Nephron (organoid): ENCODE data around the gene SRBD1.
A peak's percentile ranks its signal among the peaks of the same experiment; 100 is the strongest.

Experiments
- H3K27ac Mint-ChIP-seq, 3 experiments: 2 replicates each; pipeline ENCODE4 v1.8.0; 2020; ENCODE audit warnings: mixed read lengths in 3 of 3, mild to moderate bottlenecking in 2 of 3, moderate library complexity in 1 of 3
- H3K27me3 Mint-ChIP-seq: 2 replicates; pipeline ENCODE4 v1.8.0; 2021; ENCODE audit warnings: low read depth, mild to moderate bottlenecking, moderate library complexity, mixed read lengths
- H3K36me3 Mint-ChIP-seq: 2 replicates; pipeline ENCODE4 v1.8.0; 2020; ENCODE audit warnings: low read depth, mixed read lengths
- H3K4me1 Mint-ChIP-seq: 2 replicates; pipeline ENCODE4 v1.8.0; 2020; ENCODE audit warnings: mixed read lengths
- H3K4me3 Mint-ChIP-seq, 3 experiments: 2 replicates each; pipeline ENCODE4 v1.8.0; 2020; ENCODE audit warnings: mild to moderate bottlenecking in 3 of 3, mixed read lengths in 3 of 3, moderate library complexity in 2 of 3
- H3K9me3 Mint-ChIP-seq: 2 replicates; pipeline ENCODE4 v1.8.0; 2020; ENCODE audit warnings: mixed read lengths
- CTCF ChIP-seq, 3 experiments: fragments of 200-600 bp; sonication (generic); IDR thresholded peaks; one replicate each; pipeline ENCODE4 v1.5.0; 2021; ENCODE audit warnings: antibody characterized with exemption in 3 of 3; ENCODE audit not compliant: unreplicated experiment in 3 of 3

Gene SRBD1

GRCh38 chr2:45622336-45623075, 11.4 kb upstream of the SRBD1 start:
- no peaks in the 10 kb centered on the region for H3K36me3 Mint-ChIP-seq
- H3K4me3 Mint-ChIP-seq, result no peak overlapping the region
- H3K27ac Mint-ChIP-seq, result no peak overlapping the region
- no peaks in the 10 kb centered on the region for H3K4me1 Mint-ChIP-seq
- no peaks in the 10 kb centered on the region for H3K9me3 Mint-ChIP-seq
- peaks cover 12% of the 10 kb centered on the region for H3K27me3 Mint-ChIP-seq
- TF ChIP-seq CTCF (IDR thresholded peaks at IDR 0.05; ENCODE audit: unreplicated experiment in 3 of 3), result no peak

- Mint-ChIP-seq H3K4me1 (peaks cover 21% of the 10 kb centered on the region), H3K27me3 (peaks cover 4% of the 10 kb centered on the region), H3K9me3 (no peaks in the 10 kb centered on the region), H3K4me3 (no peak overlapping the region), H3K36me3 (no peaks in the 10 kb centered on the region), H3K27ac (no peak overlapping the region)
- no peak for TF ChIP-seq CTCF (IDR thresholded peaks at IDR 0.05; ENCODE audit: unreplicated experiment in 3 of 3)
These were observed 6.4 kb upstream of the SRBD1 start for GRCh38 chr2:45617496-45617895.

GRCh38 chr2:45616658-45617411, 5.8 kb upstream of the SRBD1 start:
- TF ChIP-seq CTCF (IDR thresholded peaks at IDR 0.05; ENCODE audit: unreplicated experiment in 3 of 3), result no peak
- peaks cover 2% of the 10 kb centered on the region for H3K27me3 Mint-ChIP-seq
- no peaks in the 10 kb centered on the region for H3K9me3 Mint-ChIP-seq
- peaks cover 28% of the 10 kb centered on the region for H3K4me1 Mint-ChIP-seq
- no peaks in the 10 kb centered on the region for H3K36me3 Mint-ChIP-seq
- no peak overlapping the region for H3K4me3 Mint-ChIP-seq
- no peak overlapping the region for H3K27ac Mint-ChIP-seq

GRCh38 chr2:45614871-45615415, 3.9 kb upstream of the SRBD1 start:
- Mint-ChIP-seq H3K27ac (peak overlapping the region; percentile 13 to 75 (median 63)), H3K4me3 (no peak overlapping the region), H3K4me1 (peaks cover 44% of the 10 kb centered on the region), H3K27me3 (no peaks in the 10 kb centered on the region), H3K9me3 (no peaks in the 10 kb centered on the region), H3K36me3 (no peaks in the 10 kb centered on the region)
- no peak for TF ChIP-seq CTCF (IDR thresholded peaks at IDR 0.05; ENCODE audit: unreplicated experiment in 3 of 3)

GRCh38 chr2:45614330-45614729, 3.3 kb upstream of the SRBD1 start:
- no peak for TF ChIP-seq CTCF (IDR thresholded peaks at IDR 0.05; ENCODE audit: unreplicated experiment in 3 of 3)
- Mint-ChIP-seq H3K36me3 (no peaks in the 10 kb centered on the region), H3K27me3 (no peaks in the 10 kb centered on the region), H3K27ac (peak overlapping the region in 2 of 3 experiments; percentile 63 to 75), H3K4me1 (peaks cover 46% of the 10 kb centered on the region), H3K9me3 (no peaks in the 10 kb centered on the region), H3K4me3 (peak overlapping the region in 1 of 3 experiments; percentile 68)
